HG02870 (cell line): ENCODE data around the gene CTNNA2.

ENCODE experiments used
- ATAC-seq: cut with Tn5 transposase; IDR thresholded peaks from one replicate; pipeline ENCODE4 v1.9.1; 2021; ENCODE audit warnings: mild to moderate bottlenecking, moderate library complexity; ENCODE audit not compliant: unreplicated experiment

CTNNA2 gene

DNA sequence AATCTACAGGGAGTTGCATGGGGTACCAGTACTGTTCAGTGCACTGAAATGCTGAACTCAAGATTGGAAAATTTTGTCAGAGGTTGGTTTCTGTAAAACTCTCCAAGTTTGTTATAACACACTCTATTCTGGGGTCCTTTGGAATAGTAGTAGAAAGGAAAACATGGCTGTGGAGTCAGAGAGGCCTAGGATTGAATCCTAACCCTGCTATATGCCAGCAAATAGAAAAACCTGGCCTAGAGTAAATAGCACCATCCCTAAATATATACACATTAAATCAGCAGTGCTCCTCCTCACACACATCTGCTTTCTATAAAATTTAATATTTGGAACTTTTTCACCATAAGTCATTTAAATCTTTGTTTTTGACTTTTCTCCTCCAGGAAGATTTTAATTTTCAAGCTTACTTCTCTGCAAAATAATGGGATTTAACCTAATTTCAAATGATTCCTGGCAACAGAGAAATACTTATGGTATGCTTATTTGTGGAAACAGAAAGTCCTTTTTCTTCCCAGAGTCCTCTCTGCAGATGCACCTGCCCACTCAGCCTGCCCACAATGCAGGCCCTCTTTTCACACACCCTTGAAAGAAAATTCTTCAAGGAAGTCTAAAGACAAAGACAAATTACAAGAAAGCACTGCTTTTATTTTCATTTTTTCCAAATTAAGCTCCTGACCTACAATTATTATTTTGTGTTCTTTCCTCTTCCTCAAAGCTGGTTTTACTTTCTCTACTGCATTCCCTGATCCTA is 989.2 kb downstream of the CTNNA2 start:
- no peak for ATAC-seq

DNA sequence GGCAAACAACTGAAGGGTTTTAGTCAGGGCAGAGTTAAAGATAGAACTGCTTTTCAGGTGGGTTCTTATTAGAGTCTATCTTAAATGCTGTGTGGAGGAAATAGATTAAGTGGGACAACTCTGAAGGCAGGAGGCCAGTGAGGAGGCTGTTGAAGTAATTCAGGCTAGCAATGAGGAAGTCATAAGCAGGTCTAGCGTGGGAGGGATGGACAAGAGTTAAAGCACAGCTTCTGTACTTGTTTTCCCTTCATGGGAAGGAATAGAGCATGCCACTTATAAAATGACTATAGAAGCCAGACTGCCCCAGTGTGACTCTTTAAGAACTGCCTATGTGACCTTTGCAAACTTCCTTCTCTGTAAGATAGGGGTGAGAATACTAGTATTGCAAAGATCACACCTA is 993.7 kb downstream of the CTNNA2 start:
- no peak for ATAC-seq

DNA sequence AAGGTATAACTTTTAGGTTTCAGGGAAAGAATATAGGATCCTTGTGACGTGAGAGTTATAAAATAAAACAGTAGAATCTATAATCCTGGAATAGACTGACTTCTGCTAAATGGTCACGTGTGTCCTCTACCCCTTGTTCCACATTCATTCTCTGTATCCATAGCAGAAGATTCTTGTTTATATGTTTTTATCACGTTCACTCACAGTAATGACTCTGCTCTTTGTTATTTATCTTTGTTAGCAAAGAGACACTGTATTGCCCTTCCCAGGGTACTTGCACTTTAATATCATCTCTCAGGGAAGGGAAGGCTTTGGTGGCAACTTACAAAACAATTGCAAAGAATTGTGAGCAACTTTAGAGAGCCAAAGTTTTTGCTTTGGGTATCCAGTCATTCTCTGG is 997.9 kb downstream of the CTNNA2 start:
- ATAC-seq = no peak

DNA sequence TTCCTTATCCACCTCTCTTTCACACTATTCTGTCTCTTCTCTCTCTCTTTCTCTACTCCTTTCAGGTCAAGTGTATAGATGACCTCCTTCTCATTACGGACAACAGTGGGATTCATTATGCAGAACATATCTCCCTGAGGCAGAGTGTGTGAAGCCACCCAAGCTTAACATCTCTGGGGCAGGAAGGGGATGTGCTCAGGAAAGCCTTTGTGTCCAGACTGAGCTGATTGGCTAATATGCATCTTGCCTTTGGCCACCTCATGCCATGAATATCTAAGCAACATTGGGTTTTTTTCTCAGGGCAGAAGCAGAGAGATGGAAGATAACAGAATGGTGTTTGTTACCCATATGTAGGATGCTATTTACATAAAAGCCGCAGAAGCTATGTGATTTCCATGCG is 1003.1 kb downstream of the CTNNA2 start:
- ATAC-seq = no peak

DNA sequence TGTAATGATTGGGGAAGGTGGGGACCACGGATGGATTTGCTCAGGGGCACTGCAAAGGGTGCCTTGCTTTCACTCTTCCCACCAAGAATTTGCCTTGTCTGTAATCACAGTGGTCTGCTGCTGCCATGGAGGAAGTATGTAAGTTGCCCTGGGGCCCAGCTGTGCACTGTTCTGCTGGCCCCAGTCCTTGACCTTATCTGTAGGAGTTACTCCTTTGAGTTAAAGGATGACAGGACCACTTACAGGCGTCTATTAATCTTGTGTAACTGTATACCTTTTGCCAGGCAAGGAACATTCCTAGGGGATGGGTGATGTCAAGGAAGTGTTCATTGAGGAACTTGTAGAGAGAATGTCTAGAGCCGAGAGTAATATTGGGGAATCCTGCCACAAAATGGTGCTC is 1004.5 kb downstream of the CTNNA2 start:
- no peak for ATAC-seq

DNA sequence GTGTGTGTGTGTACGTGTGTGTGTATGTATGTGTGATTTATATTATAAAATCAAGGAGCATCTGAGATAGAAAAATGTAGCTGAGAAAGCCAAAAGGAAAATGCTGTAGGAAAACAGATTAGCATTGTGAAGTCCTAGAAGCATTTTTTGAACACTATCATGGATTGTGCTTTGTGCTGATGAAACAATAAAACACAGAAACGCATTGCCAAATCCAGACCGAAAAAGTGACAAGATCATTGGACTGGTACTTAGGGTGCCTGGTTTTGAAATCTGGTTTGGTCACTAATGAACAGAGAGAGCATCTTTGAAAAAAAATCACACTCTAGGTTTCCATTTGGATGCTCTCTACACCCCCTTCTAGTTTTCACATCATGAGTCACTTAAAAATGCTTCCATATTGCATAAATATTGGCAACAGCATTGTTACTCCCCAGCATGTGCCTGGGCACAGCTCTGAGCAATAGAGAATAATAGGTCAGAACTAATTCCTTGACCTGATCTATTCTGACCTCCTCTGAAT is 1006.3 kb downstream of the CTNNA2 start:
- ATAC-seq = no peak

DNA sequence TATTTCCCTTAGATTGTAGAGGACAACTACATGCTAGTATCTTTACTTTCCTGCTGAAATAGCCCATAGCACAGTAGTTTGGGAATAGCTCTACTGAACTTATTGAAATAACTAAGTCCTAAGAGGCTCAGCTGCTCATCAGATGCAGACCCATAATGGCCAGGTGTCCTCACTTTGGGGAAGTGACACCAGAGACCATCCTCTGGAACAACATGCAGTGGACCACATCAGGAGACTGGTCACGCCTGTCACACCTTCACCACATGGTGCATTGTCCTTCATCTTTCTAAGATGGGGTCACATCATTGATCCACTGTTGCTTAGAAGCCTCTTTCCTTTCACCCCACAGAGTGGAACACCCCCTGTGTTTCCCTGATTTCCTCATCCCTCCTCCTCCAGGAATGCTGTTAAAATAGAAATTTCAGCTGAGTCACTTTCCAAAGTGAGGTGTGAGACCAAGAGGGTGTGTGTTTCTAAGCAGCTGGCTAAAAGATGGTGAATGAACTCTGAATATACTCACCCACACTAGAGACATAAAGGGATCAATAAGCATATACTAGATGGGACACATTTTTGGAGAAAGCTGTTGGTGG is 1006.9 kb downstream of the CTNNA2 start:
- ATAC-seq = no peak

DNA sequence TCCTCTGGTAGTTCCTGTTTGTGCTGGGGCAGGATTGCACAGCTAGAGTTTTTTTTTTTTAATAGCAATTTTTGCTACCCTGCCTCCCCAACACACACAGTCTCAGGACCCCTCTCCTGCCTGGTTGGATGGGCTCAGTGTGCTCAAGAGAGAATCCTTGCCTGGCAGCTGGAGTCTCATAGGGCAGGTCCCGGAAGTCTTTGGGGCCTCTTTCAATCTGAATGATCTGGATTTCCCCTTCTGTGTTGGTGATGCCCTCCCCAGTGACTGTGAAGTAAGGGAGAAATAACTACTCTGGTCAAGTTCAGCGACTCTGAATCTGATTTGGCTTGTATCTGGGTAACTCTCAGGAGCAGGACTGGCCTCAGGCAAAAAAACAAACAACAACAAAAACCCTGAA is 1012.3 kb downstream of the CTNNA2 start:
- peak; percentile 45 for ATAC-seq

DNA sequence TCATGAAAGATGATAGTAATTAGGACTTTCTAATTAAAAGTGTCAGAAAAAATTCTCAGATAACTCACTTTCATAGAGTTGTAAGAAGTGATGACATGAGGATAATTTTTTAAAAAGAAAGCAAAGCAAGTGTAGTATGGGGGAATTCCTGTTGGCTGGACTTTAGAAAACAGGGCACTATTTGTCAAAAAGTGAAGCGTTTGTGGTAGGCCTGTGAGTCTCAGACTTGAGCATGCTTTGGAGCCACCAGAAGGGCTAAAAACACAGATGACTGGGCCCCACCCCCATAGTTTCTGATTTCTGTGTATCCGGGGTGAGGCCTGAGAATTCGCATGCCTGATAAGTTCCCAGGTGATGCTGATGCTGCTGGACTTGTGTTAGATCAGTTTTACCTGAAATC is 1014.3 kb downstream of the CTNNA2 start:
- ATAC-seq = no peak

DNA sequence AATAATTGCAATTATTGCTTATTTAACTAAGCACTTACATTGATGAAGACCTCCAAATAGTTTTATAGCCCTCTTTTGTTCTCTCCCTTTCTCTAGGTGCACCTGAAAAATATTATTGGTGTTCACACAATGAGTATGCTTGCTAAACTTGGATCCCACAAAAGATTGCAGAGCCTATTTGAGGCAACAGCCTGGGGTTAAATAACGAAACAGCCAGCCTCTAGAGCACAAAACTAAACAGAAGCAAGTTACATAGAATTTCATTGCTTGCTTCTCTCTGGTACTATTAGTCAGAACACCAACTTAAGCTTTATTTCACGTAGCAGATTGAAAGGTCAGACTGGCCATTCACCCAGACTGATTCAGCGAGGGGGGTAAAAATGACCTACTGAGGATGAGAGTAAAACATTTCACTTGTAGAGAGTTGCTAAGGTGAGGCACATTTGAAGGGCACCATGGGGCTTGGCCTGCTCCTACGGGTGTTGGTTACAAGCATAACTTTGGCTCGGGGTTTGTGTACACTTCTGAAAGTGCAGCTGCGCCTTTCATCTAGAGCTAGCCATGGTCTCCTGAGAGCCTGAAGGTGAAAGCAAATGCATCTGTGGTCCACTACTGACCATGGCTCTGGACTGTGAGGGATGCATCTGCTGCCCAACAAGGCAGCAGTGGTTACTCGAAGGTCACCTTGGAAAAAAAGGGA is 1016.8 kb downstream of the CTNNA2 start:
- ATAC-seq = peak; percentile 40

DNA sequence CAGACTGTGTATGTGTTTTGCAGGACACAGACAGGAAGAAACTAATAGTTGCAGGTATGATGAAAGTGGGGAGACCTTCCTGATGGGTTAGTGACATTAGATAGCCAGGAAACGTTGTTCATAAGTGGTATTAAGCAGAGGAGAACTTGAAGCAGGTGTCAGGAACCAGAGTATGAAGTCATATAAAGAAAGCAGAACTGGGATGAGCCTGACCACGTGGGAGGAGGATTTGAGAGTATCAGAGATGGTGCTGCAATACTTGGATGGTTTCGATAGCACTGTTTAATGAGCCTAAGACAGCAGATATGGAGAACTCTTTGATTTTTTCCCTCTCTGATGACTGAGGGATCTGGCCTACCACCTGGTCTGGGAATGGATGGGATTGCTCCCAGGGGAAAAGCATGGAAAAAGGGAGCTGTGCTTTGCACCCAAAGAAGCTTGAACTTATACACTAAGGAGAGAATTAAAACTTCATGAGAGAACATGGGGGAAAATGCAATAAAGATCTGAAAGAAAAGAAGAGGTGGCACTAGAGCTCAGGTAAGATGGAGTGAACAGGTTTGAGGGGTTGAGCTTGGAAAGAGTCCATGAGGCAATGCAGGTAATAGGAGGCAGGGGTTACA is 1017.7 kb downstream of the CTNNA2 start:
- peak; percentile 50 for ATAC-seq

DNA sequence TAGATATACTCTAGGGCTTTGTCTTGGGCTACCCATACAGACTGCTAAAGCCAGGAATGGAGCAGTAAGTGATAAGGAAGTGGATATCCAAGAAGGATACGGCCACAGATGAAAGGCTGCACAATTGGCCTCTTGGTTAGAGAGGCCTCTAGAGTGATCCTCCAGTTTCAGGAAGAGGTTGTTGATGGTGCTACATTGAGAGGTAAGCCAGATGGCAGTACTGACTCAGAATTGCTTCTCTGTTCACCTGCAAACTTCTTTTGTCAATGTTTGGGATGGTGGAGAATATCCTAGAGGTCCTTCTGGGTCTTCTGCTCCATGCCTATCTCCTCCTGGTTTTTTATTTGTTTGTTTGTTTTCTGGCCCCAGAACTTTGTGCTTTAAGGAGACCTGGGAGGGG is 1018.5 kb downstream of the CTNNA2 start:
- ATAC-seq = no peak

DNA sequence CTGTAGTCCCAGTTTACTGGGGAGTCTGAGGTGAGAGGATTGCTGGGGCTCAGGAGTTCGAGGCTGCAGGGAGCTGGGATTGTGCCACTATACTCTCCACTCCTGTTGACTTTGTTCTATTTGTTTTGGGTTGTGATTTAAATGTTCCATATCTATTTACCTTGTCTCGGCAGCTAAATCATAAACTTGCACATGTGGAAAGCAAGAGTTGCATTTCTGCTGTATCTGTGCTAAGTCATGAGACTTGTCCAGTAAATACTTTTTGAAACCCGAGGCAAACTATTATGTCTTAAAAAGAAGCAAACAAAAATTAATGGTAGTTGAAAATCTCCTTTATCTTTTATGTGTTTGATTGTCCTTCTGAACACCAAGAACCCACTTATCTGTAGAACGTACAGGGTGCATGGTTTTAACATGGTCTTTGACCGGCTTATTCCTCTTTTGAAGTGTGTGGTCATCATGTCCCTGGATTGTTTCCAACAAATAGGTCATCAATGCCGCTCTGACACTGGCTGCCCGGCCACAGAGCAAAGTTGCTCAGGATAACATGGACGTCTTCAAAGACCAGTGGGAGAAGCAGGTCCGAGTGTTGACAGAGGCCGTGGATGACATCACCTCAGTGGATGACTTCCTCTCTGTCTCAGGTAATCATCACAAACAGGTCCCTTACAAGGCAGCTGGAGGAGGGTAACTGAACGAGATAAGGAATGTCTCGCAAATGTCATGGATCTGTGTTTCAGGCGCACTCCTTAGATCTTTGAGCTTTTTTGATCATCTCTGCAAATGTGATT is 1032.8 kb downstream of the CTNNA2 start:
- ATAC-seq = no peak

DNA sequence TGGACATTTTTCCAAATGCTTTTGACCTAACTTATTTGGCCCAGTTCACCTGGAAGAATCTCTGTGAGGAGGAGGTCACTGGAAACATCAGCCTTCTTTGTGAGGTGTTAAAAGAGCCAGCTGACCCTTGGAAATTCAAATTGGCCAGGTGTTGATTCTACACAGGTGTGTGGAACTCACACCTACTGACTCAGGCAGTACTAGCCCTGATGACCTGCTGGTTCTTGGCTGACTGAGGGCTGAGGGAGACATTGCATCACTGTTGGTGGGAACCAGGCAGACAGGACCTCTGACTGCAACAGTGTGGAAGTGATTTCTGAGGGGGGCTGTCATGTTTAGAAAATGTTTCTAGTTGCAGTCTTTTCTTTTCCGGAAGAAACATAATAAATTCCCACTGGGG is 1033.9 kb downstream of the CTNNA2 start:
- no peak for ATAC-seq

DNA sequence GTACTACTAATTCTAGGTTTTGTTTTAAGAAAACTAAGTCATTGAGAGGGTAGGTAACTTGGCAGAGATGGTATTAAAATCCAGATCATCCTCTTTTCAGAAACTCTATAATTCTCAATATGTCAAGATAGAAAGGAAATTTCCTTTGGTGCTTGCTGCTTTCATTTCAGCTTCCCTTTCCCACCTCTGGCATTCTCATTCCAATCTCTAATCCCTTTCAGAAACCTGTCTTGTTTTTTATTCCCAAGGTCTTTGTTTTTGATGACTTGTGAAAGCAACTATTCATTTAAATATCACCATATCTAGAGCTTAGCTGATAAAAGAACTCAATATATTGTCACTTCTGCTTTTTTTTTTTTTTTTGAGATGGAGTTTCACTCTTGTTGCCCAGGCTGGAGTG is 1034.5 kb downstream of the CTNNA2 start:
- no peak for ATAC-seq

DNA sequence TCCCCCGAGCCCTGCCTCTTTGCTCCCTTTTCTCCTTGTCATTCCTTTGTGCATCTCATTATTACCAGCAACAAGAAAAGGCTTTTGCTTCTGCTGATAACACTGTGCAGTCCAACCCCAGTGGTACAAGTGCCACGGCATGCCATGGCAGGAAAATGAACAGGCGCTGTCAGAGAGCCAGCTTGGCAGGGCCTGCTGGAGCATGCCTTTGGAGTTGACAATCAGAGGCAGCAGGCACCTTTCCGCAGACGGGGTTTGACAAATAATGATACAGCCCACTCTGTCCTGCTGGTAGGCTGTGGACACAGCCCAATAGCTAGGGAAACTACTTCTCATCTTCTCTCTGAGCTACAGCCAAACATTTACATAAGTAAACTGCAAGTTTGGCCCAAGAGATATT is 1035.6 kb downstream of the CTNNA2 start:
- no peak for ATAC-seq

DNA sequence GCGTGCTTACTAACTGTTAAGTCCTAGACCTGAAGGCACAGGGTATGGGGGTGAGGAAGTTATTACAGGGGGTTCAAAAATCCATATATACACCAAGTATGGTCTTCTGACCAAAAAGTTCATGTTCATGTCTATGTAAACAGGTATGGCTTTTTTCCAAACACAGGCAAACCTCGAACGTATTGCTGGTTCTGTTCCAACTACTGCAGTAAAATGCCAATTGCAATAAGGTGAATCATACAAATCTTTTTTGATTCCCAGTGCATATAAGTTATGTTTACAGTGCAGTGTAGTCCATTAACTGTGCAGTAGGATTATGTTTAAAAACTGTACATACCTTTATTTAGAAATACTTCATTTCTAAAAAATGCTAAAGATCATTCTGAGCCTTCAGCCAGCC is 1037.0 kb downstream of the CTNNA2 start:
- ATAC-seq = no peak

DNA sequence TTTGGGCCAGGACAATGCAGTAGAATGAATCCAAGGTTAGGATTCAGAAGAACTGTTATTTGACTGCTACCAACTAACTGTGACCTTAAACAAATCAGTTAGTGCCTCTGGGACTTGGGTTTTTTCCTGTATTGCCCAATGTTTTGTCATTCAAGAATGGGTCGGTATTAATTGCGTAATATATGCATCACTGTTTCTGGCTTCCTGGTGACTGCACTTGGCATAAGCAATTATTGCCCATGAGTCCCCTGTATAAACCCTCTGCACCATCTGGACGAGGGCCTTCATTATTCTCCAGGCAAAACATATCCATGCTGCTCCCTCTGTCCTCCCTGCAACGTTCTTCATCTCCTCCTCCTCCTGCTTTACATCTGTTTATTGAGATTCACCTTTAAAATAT is 1047.5 kb downstream of the CTNNA2 start:
- no peak for ATAC-seq

DNA sequence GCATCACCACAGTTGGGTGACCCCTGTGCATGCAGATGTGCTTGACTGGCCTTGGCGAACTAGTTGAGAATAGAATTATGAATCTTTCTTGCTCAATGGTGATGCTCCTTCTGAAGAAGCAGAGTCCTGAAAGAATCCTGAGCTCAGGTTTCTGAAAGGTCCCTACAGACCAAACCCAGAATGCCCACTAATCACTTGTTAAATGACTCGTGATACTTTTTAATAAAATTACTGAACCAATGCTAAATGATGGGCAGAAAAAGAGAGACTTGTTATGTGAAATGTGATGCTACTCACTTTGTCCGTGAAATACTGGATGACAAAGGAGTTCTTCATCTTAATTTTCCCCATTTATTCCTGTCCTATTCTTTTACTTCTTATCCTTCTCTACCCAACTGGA is 1055.2 kb downstream of the CTNNA2 start:
- ATAC-seq = no peak

DNA sequence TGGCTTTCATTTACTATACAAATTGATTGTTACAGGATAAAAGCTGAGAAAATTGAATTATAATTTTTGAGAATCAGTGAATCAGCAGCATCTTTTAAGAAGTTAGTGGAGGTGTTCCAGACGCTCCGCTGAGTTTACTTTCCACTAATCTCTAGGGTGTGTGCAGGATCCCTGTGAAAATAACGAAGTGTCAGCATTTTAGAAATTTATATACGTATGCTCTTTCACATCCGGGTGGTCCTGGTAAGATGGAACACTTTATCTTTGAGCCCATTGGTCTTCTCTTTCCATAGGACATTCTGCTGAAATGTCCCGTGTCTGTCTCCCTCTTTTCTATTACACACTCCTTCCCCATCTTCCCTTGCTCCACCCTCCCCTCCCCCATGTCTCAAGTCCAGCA is 1060.3 kb downstream of the CTNNA2 start:
- ATAC-seq = no peak

DNA sequence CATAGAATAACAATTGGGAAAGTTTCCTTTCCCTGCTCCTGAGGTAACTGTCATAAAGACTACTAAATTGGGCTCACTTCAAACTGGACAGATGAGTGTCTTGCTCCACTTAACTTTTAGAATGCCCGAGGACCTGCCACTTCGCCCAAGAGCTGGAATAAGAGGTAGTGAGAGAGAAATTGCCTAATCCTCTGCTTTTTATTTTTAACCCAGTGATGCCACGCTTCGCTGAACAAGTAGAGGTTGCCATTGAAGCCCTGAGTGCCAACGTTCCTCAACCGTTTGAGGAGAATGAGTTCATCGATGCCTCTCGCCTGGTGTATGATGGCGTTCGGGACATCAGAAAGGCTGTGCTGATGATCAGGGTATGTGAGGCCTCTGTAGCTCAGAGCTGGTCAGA is 1061.1 kb downstream of the CTNNA2 start:
- no peak for ATAC-seq
